GF-D8 (cell line): ENCODE data around the gene MAN1C1.
"Not testable (repeated sequence)": the region's sequence is repeated elsewhere in the genome, so short reads cannot be mapped to it uniquely, and the experiment has no call there.

Experiments used
- DNase-seq: peaks from one replicate; lab custom pipeline; 2025; lab: John Stamatoyannopoulos, UW

Gene MAN1C1

DNA sequence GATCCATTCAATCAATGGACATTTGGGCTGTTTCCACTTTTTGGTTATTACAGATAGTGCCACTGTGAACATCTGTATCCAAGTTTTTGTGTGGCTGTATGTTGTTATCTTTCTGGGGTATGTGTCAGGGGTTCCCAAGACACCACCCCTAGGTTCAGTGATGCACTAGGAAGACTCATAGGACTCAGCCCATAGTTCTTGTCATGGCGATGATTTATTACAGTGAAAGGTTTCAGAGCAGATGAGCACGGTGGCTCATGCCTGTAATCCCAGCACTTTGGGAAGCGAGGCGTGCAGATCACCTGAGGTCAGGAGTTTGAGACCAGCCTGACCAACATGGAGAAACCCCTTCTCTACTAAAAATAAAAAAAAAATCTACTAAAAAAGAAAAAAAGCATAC is 64.1 kb downstream of the MAN1C1 start:
- DNase-seq: no peak

DNA sequence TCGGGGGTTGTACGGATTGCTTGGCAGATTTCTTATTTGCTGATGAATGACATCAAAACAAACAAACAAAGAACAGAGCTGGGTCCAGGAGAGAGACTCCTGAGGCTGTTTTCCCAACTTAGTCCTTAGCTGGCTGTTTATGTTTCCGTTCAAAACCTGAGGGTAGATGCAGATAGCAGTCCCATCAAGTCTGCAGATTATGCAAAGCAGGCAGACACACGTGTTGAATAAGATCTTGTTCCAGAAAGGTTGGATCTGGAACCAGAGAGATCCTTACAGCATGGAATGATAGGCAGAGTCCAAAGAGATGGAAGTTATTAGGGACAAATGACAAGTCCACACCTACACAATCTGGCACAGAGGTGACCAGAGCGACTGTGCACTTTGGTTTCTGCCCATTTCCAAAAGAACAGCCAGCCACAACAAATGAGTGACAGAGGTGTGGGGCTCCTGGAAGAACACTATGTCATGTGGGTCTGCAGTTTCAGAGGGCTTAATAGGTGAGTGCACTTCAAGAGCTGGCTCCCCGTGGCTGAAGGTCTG is 65.5 kb downstream of the MAN1C1 start:
- DNase-seq: no peak

DNA sequence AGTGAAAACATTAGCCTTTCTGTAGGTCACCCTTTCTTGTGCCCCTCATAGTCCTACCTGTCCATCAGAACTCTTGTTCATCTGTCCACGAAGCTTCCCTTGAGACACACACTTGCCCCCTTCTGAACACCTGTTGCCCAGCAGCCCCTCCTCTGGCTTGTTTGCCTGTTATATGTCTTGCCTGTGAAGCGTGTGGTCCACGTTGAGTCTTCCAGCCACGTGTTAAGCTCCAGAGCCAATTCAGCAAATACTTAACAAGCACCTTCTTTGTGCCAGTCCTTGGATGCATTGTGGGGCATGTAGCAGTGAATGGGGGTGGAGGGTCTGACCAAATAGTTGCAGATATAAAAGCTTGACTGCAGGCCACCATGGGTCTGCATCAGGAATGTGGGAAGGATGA is 66.6 kb downstream of the MAN1C1 start:
- DNase-seq: no peak

DNA sequence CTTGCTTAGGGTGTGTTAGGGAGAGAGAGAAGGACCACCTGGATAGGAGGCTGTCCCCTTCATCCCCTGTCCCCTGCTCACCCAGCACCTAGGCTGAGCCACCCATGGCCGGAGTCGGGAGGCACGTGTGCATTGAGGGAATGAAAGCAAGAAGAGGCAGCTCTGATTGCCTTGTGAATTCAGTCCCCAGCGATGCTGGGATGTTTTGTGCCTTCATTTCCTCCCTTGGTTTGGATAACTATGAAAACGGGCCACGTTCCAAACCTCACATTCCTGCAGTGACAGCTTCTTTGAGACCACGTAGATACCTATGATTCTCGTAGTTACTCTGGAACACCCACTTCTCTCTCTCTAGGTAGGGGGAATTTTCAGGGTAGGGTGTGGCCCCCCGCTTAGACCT is 67.1 kb downstream of the MAN1C1 start:
- DNase-seq: no peak

DNA sequence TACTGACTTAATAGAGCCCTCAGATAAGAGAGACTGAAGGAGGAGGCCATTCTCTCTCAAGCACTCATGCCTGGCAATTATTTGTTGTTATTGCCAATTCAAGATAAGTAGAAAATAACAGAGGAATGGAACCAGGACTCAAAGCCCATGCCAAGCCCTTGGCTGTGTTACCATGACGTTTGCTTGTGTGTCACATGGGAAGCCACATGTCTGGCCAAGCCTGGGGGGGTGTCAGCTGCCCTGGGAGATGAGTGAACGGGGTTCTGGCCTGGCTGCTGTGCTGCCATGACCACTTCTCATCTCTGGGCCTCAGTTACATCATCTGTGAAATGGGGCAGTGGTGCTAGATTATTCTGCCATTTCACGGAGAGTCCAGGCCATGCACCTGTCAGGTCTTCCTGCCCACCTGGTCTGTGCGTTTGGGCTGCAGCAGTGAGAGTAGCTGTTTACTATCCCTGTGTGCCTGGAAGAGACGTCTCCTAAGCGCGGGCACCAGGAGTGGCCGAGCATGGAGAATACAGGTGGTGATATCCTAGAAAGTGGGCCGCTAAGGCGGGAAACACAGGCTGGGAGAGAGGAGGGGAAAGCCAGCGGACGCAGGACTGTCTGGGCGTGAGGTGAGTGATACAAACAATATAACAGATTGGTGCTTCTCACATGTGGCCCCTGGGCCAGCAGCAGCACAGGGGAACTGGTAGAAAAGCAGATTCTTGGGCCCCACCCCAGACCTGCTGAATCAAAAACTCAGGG is 67.8 kb downstream of the MAN1C1 start:
- DNase-seq: no peak

DNA sequence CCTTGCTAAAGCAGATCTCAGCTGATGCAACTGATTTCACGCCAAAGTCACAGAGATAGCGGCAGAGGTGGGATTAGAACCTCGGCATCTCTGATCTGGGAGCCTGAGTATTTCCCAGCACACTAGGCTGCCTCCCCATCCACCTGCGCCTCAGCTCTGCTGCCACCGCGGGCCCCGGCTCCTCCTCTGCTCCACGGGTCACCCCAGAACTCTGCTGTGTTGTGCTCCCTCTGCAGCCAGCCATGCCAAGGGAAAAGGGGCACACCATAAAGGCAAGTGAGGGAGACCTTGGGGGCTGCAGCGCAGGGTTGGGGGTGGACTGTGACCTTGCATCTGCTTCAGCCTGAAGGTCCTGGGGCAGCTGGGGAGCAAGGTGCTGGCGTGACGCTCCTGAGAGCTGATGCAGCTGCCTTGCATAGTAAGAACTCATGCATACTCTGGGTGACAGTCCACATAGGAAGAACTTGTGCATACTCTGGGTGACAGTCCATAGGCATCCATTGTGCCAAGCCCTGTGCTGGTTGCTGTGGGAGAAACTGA is 68.7 kb downstream of the MAN1C1 start:
- no peak for DNase-seq

DNA sequence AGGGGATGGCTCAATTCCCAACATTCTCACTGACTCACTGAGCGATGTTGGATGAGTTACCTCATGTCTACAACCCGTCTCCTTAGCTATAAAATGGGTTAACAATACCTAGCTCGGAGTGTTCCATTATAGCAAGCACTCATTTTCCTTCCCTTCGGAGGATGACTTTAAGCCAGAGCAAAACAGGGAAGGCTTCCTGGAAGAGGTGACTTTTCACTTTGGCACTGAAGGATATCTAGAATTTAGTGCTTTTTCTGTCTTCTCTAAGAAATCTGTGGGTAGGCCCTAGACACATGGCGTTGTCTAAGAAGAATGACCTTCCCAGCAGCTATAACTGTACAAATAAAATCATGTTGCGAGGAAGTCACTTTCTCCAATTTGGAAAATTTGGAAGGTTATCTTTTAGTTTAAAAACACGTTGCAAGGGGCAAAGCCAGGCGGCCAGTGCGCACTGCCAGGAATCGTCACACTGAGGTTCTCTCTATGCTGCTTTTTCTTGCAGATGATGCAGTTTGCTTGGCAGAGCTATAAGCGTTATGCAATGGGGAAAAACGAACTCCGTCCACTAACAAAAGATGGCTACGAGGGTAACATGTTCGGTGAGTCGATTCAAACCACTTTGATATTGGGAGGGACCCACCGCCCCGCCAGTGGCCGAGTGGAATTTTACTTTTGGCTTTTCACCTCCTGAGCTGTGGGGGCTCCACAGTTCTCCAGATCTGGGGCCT is 69.5 kb downstream of the MAN1C1 start:
- DNase-seq: no peak

DNA sequence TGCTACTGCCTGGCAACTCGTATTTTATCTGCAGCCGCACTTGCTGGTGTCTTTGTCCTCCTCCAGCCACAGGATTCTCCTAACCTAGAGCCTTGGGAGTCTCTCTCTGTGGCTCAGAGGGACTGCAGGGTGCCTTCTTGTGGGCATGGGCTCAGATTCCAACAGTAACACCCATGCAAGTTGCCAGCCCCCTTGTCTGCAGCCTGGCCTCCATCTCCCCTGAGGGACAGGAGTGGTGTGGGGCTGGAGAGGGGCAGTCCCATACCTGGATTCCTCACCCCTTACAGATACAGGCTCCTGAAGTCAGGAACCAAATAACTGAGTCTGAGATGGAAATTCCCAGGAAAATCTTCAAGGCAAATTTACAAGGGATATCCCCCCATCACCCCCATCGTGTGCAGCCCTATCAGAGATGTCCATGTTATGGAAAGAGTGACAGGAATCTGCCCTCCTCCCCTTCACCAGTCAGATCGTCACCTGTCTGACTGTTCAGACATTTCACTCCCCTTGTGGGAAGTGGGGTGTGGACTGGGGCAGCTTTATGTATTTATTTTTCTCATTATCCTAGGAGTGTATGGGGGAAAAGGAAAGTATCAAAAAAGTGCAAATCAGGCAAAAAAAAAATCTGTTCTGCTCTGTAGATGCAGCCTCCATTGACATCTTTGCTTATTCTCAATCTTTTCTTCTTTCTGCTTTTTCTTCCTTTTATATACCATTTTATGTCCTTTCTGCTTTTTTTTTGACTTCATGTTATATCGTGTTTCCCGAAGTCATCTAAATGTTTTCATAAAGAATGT is 70.8 kb downstream of the MAN1C1 start:
- DNase-seq: no peak

DNA sequence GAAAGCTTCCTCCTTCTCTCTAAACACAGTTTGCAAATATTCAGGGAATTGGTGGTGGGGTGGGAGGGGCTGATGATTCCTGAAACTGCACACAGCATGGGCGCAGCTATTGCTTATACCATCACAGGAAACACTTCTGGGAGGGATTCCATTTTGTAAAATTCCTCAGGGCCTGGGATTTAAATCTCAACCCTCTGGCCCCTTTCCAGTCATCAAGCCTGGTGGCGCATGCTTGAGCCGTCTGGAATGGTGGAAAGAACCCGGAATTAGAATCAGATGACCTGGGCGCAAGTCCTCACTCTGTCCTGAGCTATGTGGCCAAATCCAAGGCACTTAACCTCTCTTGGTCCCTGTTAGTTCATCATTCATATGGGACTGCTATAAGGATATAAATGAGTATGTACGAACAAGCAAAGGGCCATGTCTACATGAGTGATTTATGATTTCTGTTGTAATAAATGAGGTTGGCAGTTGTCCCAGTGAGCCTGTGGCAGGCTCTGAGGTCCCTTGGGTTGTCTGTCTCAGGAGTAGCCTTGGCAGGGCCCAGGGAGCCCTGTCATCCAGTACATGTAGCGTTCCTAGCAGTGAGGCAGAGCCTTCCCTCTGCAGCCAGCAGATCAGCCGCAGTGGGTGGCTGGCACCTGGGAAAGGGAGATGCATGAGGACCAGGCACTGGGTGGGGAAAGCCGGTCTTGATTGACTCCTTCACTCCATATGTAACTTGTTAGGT is 72.0 kb downstream of the MAN1C1 start:
- no peak for DNase-seq

DNA sequence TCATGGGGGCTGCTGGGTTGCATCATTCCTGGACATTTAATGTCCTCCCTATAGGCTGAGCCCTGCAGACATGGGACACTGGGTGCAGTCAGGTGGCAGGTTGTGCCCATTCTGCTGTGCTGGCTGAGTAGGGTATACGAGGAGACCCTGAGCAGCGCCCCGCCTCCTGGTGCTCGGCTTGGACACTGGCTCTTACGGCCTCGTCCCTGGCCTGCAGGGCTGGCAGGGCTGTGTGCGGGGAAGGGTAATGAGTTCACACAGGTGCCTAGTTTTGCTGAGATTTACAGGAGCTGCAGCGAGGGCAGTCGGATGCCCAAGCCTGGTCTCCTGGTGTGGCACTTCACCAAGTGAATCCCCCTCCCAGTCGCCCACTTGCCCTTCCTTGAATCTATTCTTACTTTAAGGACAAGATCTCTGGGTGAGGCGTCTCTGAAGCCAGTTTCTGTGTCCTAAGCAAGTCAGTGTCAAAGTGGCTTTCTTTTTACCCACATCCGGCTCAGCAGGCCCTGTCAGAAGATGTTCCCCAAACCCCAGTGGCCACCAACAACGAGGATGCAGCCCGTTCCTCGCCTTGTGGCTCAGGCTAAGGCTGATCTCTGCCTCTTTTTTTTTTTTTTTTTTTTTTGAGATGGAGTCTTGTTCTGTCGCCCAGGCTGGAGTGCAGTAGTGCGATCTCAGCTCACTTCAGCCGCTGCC is 73.2 kb downstream of the MAN1C1 start:
- DNase-seq: no peak

DNA sequence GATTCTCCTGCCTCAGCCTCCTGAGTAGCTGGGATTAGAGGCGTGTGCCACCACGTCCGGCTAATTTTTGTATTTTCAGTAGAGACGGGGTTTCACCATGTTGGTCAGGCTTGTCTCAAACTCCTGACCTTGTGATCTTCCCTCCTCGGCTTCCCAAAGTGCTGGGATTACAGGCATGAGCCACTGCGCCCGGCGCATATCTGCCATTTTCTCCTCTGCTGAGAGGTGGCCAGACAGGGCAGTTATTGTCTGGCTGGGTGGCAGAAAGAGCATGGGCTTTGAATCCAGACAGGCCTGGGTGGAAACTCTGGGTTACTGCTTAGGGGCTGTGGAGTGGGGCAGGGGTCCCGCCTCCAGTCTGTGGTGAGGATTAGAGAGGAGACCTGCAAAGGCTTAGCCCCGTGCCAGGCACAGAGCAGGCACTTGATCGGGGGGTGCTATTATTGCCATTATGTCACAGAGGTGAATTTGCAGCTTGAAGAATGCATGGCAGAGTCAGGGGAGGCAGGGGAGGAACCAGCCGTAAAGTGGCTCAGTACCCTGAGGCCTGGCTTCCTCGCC is 73.9 kb downstream of the MAN1C1 start:
- no peak for DNase-seq

DNA sequence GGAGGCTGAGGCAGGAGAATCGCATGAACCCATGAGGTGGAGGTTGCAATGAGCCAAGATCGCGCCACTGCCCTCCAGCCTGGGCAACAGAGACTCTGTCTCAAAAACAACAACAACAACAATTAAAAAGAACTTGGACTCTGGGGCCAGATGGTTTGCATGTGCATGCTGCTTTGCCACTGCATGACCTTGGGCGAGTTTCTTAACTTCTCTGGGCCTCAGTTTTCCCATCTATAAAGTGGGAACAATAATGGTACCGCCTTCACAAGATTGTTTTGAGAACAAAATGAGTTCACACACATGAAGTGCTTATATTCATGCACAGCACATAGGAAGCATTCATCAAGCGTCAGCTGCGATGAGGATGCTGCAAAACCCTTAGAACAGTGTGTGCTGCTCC is 74.6 kb downstream of the MAN1C1 start:
- no peak for DNase-seq

DNA sequence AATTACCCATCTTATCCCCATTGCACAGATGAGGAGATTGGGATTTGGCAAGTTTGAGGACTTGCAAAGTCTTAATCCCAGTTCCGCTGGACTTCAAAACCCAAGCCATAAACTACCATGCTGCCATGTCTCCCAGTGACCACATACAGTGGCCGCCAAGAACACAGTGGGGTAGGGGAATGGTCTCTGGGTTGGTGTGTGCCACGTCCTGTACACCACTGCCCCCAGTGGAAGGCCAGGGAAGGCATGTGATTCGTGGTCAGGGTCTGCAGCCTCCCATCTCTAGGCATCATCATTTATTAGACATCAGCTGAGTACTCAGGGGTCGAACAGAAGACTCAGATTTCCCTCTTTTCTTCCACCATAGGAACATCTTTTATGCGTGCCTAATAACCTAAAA is 76.0 kb downstream of the MAN1C1 start:
- DNase-seq: no peak

DNA sequence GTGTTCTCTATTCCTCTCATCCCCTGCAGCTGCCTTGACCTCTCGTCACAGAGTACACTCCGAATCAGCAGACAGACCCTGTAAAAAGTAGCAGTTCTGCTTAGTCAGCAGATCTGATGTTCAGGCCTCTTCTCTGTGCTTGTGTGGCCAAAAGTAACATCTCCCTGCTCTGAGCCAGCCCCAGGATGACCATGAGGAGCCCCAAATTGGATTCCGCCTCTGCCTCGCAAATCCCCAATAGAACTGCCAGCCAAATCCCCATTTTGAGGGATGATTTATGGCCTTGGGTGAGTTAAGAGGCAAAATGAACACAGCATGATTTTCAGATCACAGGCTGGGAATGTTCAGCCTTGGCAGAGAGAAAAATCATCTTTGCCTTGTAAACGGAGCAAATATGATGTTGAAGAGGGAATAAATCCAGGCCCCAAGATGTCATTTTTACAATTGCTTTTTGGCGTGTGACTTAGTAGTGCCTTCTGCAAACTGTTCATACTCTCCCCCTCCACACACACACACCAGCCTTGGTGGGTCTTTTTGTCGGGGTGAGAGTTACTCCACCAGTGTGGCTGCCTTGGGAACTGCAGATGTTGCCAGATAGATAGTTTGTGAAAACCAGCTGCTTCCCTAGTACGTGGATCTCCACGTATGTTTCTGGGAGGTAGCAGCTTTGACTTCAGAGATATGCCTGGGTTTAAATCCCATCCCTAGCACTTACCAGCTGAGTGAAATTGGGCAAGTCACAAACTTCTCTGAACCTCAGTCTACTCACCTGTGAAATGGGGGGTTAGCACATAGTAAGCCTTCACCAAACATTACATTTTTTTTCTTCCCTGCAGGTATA is 77.8 kb downstream of the MAN1C1 start:
- DNase-seq: no peak

DNA sequence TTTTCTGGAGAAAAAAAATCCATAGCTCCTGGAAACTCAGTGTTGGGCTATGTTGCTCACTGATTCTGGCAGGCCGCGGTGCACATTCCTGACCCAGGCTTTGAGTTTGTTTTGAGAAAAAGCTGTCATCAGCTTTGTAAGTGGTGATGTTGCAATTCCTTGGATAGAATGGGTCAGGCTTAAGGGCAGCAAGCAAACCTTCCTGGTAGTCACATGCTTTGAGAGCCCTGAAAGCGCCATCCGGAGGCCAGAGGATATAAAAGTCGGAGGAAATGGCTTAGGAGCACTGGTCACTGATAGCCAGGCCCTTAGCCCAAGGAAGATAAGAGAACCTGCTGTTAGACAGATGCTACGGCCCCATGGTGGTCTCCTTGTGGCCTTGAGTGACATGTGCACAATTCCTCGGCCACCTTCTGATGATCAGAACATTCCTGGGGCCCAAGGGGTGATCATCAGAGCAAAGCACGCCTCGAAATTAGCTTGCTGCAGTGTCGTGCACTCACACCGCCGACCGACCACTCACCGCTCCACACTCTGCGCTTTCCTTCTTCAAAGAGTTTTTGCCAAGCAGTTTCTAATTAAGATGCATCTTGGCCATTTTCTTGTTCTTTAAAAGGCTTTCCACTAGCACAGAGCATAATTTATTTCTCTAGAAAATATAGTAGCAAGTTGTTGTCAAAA is 78.6 kb downstream of the MAN1C1 start:
- DNase-seq: no peak

DNA sequence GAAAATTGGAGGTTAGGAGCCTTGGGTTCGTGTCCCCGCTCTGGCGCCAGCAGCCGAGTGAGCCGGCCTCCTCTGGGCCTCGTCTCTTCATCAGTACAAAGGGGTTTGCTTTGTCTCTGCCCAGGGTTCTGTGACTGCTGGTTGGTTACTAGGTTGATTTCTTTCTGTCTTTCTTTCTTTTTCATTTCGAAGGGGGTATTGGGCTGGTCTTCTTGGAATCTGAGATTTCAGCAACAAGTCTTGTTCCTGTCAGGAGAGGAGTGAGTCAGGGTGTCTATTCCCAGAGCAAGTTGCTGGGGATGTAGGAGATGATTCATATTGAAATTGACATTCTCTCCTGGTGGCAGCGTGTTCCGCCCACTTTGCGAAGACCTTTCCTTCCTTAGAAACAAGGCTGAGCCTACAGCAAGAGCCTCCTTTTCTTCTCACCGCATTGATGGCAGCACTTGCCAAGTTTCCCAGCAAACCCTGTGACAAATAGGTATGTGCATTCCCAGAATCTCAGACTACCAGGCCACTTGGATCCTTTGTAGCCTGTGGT is 79.2 kb downstream of the MAN1C1 start:
- DNase-seq: no peak

DNA sequence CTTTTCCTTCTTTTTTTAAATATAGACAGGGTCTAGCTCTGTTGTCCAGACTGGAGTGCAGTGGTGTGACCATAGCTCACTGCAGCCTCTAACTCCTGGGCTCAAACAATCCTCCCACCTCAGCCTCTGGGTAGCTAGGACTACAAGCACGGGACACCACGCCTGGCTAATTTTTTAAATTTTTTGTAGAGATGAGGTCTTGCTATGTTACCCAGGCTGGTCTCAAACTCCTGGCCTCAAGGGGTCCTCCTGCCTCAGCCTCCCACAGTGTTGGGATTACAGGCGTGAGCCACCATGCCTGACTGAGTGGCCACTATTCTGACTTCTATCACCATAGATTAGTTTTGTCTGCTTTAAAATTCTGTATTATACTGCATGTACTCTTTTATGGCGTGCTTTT is 80.1 kb downstream of the MAN1C1 start:
- not testable (repeated sequence) for DNase-seq

DNA sequence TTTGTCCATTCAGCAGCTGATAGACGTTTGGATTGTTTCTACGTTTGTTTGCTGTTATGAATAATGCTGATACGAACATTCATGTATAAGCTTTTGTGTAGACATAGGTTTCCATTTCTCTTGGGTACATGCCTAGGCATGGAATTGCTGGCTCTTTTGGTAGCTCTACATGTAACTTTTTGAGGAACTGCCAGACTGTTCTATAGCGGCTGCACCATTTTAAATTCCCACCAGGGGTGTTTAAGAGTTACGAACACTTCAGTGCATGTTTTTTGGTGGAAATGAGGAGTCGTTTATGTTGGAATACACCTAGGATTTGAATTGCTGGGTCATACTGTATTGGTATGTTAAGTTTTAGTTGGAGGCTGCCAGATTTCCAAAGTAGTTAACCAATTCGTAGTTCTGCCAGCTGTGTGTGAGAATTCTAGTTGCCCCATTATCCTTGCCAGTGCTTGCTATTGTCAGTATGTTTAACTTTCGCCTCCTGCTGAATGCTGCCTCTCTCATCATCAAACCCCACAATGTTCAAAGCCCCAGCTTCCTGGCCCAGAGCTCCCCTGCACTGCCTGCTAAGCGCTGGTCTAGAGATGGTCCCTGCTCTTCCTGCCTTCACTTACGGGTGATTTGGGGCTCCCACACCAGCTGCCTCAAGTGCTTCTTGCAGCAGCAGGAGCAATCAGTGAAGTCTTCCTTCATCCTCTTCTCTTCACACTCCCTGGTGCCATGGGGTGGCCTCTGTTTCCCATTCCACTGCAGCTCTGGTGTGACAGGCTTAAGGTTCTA is 81.0 kb downstream of the MAN1C1 start:
- no peak for DNase-seq
